Esophagus (tissue), 2 donors: ENCODE results near the gene NOS1AP. TPM values are rescaled to one million over a fixed set of nuclear protein-coding genes. Genes with fewer than 3 reads are reported as not detected.

ENCODE experiments used
- H3K27ac ChIP-seq, 2 donors: one replicate each; pipeline ENCODE4 v1.5.1; 2013; ENCODE audit warnings: low read depth in 2 of 2, mild to moderate bottlenecking in 2 of 2, inconsistent platforms in 1 of 2, low read length in 1 of 2, moderate library complexity in 1 of 2
- H3K27me3 ChIP-seq, 2 donors: one replicate each; pipeline ENCODE4 v1.6.1; 2013; ENCODE audit warnings: low read length in 2 of 2, control low read depth in 1 of 2, mild to moderate bottlenecking in 1 of 2; ENCODE audit not compliant: insufficient read depth in 2 of 2, control insufficient read depth in 1 of 2
- H3K36me3 ChIP-seq, 2 donors: one replicate each; pipeline ENCODE4 v1.6.1; 2013; ENCODE audit warnings: low read length in 1 of 2; ENCODE audit not compliant: control insufficient read depth in 2 of 2, insufficient read depth in 2 of 2
- H3K4me1 ChIP-seq, 2 donors: one replicate each; pipeline ENCODE4 v1.6.1; 2013; ENCODE audit warnings: low read length in 1 of 2; ENCODE audit not compliant: control insufficient read depth in 2 of 2, insufficient read depth in 2 of 2
- H3K4me3 ChIP-seq, 2 donors: one replicate each; pipeline ENCODE4 v1.5.1; 2013; ENCODE audit warnings: low read length in 2 of 2, mild to moderate bottlenecking in 2 of 2, low read depth in 1 of 2, moderate library complexity in 1 of 2
- H3K9me3 ChIP-seq, 2 donors: one replicate each; pipeline ENCODE4 v1.6.1; 2013; ENCODE audit warnings: mild to moderate bottlenecking in 2 of 2, low read depth in 1 of 2, low read length in 1 of 2, moderate library complexity in 1 of 2; ENCODE audit not compliant: control insufficient read depth in 2 of 2, insufficient read depth in 1 of 2
- WGBS, 2 donors: extraction: QIAGEN DNeasy Blood & Tissue Kit; methylation state at CpG; one replicate each; pipeline ENCODE4 v1.1.7; 2013; 5-methylcytosine and 5-hydroxymethylcytosine counted together
- polyA plus RNA-seq, 2 donors: library from polyadenylated mRNA; stranded (reverse); fragments of 200-250 nt; gene quantifications; one replicate each; pipeline ENCODE4 v1.2.3, GENCODE V29; 2013
- donor health status: healthy with polysubstance abuse.
- donor health status: Bipolar disorder and iron deficiency.

The NOS1AP gene
- polyA plus RNA-seq, 2 donors: 0.53 to 0.98 TPM

- no peaks in the 10 kb centered on the region for H3K36me3 ChIP-seq
- 41 to 51% methylated on average over 11 of the region's 11 CpGs for WGBS, 2 donors
- H3K27me3 ChIP-seq: no peaks in the 10 kb centered on the region
- H3K4me3 ChIP-seq: no peak overlapping the region
- H3K4me1 ChIP-seq: peaks cover 0 to 11% of the 10 kb centered on the region in 2 donors
- H3K27ac ChIP-seq: peak overlapping the region in 1 of 2 donors; percentile 78
- no peaks in the 10 kb centered on the region for H3K9me3 ChIP-seq
These were observed 319.7 kb downstream of the NOS1AP start for GRCh38 chr1:162389021-162389818.

- Histone ChIP-seq H3K27ac (peak overlapping the region in 1 of 2 donors; percentile 73), H3K27me3 (no peaks in the 10 kb centered on the region), H3K36me3 (no peaks in the 10 kb centered on the region), H3K4me3 (no peak overlapping the region), H3K4me1 (peaks cover 0 to 11% of the 10 kb centered on the region in 2 donors), H3K9me3 (no peaks in the 10 kb centered on the region)
- 64 to 65% methylated on average over 9 of the region's 9 CpGs for WGBS, 2 donors
These were observed 320.5 kb downstream of the NOS1AP start for GRCh38 chr1:162389971-162390370.

- 68 to 74% methylated on average over 15 of the region's 15 CpGs for WGBS, 2 donors
- no peaks in the 10 kb centered on the region for H3K9me3 ChIP-seq
- no peak overlapping the region for H3K4me3 ChIP-seq
- peak overlapping the region in 1 of 2 donors; percentile 73 for H3K27ac ChIP-seq
- H3K36me3 ChIP-seq: no peaks in the 10 kb centered on the region
- peaks cover 0 to 11% of the 10 kb centered on the region in 2 donors for H3K4me1 ChIP-seq
- H3K27me3 ChIP-seq: no peaks in the 10 kb centered on the region
These were observed 321.1 kb downstream of the NOS1AP start for GRCh38 chr1:162390396-162391185.

- H3K4me3 ChIP-seq: no peak overlapping the region
- WGBS, 2 donors: 30 to 40% methylated on average over 4 of the region's 4 CpGs
- H3K9me3 ChIP-seq: no peaks in the 10 kb centered on the region
- H3K4me1 ChIP-seq: peaks cover 0 to 11% of the 10 kb centered on the region in 2 donors
- no peaks in the 10 kb centered on the region for H3K36me3 ChIP-seq
- no peaks in the 10 kb centered on the region for H3K27me3 ChIP-seq
- H3K27ac ChIP-seq: peak overlapping the region; percentile 9 to 22
These were observed 322.5 kb downstream of the NOS1AP start for GRCh38 chr1:162391790-162392563.

GRCh38 chr1:162396201-162396906, 326.9 kb downstream of the NOS1AP start:
- Histone ChIP-seq H3K27me3 (no peaks in the 10 kb centered on the region), H3K4me3 (no peak overlapping the region), H3K9me3 (no peaks in the 10 kb centered on the region), H3K4me1 (no peaks in the 10 kb centered on the region), H3K36me3 (no peaks in the 10 kb centered on the region), H3K27ac (no peak overlapping the region)
- 82 to 83% methylated on average over 3 of the region's 3 CpGs for WGBS, 2 donors

GRCh38 chr1:162397039-162397448, 327.6 kb downstream of the NOS1AP start:
- Histone ChIP-seq H3K4me3 (no peak overlapping the region), H3K9me3 (no peaks in the 10 kb centered on the region), H3K4me1 (no peaks in the 10 kb centered on the region), H3K36me3 (no peaks in the 10 kb centered on the region), H3K27ac (no peak overlapping the region), H3K27me3 (no peaks in the 10 kb centered on the region)
- WGBS, 2 donors: 87 to 94% methylated on average over 3 of the region's 3 CpGs

- Histone ChIP-seq H3K4me1 (no peaks in the 10 kb centered on the region), H3K36me3 (no peaks in the 10 kb centered on the region), H3K9me3 (no peaks in the 10 kb centered on the region), H3K27ac (no peak overlapping the region), H3K4me3 (no peak overlapping the region), H3K27me3 (no peaks in the 10 kb centered on the region)
- WGBS, 2 donors: 63 to 64% methylated on average over 3 of the region's 3 CpGs
These were observed 328.6 kb downstream of the NOS1AP start for GRCh38 chr1:162397943-162398560.

GRCh38 chr1:162398999-162399580, 329.6 kb downstream of the NOS1AP start:
- Histone ChIP-seq H3K9me3 (no peaks in the 10 kb centered on the region), H3K4me3 (no peak overlapping the region), H3K27ac (no peak overlapping the region), H3K4me1 (no peaks in the 10 kb centered on the region), H3K27me3 (no peaks in the 10 kb centered on the region), H3K36me3 (no peaks in the 10 kb centered on the region)
- WGBS, 2 donors: 81 to 85% methylated on average over 8 of the region's 8 CpGs
